ELF-1 (cell line): ENCODE measurements around the gene STXBP6.
A peak's percentile ranks its signal among the peaks of the same experiment; 100 is the strongest.

ENCODE experiments used
- DNase-seq: peaks from one replicate; pipeline ENCODE4 v3.0.0-alpha.2; 2016; ENCODE audit warnings: low read depth, low spot score

STXBP6 gene

GRCh38 chr14:25015761-25016160 lies 34.2 kb downstream of the STXBP6 start:
- no peak for DNase-seq

- no peak for DNase-seq
Observed at GRCh38 chr14:25014440-25014839, 35.5 kb downstream of the STXBP6 start.

- no peak for DNase-seq
Observed at GRCh38 chr14:25011095-25011494, 38.9 kb downstream of the STXBP6 start.

- peak; percentile 28 for DNase-seq
Observed at GRCh38 chr14:25010471-25010870, 39.5 kb downstream of the STXBP6 start.

GRCh38 chr14:25009891-25010290 lies 40.1 kb downstream of the STXBP6 start:
- peak; percentile 67 for DNase-seq

GRCh38 chr14:25007832-25008231 lies 42.1 kb downstream of the STXBP6 start:
- no peak for DNase-seq

GRCh38 chr14:25006961-25007795 lies 42.8 kb downstream of the STXBP6 start:
- DNase-seq: no peak

GRCh38 chr14:25006031-25006430 lies 43.9 kb downstream of the STXBP6 start:
- no peak for DNase-seq

GRCh38 chr14:25004389-25004809 lies 45.5 kb downstream of the STXBP6 start:
- DNase-seq: no peak

- DNase-seq: no peak
Observed at GRCh38 chr14:25003537-25003936, 46.4 kb downstream of the STXBP6 start.

- no peak for DNase-seq
Observed at GRCh38 chr14:25001601-25002000, 48.3 kb downstream of the STXBP6 start.

- DNase-seq: no peak
Observed at GRCh38 chr14:25001156-25001555, 48.8 kb downstream of the STXBP6 start.

GRCh38 chr14:24999157-24999556 lies 50.8 kb downstream of the STXBP6 start:
- DNase-seq: no peak

- DNase-seq: no peak
Observed at GRCh38 chr14:24996930-24997725, 52.8 kb downstream of the STXBP6 start.

- no peak for DNase-seq
Observed at GRCh38 chr14:24995016-24995415, 54.9 kb downstream of the STXBP6 start.

GRCh38 chr14:24993631-24994030 lies 56.3 kb downstream of the STXBP6 start:
- no peak for DNase-seq

- DNase-seq: no peak
Observed at GRCh38 chr14:24992624-24993360, 57.2 kb downstream of the STXBP6 start.

- no peak for DNase-seq
Observed at GRCh38 chr14:24991821-24992220, 58.1 kb downstream of the STXBP6 start.

- no peak for DNase-seq
Observed at GRCh38 chr14:24991288-24991687, 58.7 kb downstream of the STXBP6 start.

GRCh38 chr14:24990773-24991172 lies 59.2 kb downstream of the STXBP6 start:
- DNase-seq: no peak

GRCh38 chr14:24990050-24990449 lies 59.9 kb downstream of the STXBP6 start:
- DNase-seq: no peak

- no peak for DNase-seq
Observed at GRCh38 chr14:24988760-24989159, 61.2 kb downstream of the STXBP6 start.
